ENCODE measurements around the gene NOTCH3. TPM values are rescaled to one million over a fixed set of nuclear protein-coding genes. Genes with fewer than 3 reads are reported as not detected.

Gene NOTCH3
- total and polyA plus RNA-seq, 3 donors from 2014 or later, result 11.4 to 16.8 (median 16.1) TPM

DNA sequence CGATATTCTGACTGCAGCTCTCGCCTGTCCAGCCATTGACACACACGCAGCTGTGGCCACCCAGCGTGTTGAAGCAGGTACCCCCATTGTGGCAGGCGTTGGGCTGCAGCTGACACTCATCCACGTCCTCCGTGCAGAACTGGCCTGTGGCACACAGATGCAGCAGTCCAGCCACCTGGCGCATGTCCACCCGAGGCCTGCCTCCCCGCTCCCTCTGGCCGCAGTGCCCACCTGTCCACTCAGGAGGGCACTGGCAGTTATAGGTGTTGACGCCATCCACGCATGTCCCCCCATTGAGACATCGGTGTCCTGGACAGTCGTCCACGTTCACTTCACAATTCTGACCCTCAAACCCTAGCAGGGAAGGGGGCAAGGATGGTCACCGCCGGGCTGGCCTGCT is 9.3 kb downstream of the NOTCH3 start:
- no peak for DNase-seq
- Histone ChIP-seq H3K9me3 (no peaks in the 10 kb centered on the region), H3K36me3 (ENCODE audit: low read depth, missing control alignments) (no peaks in the 10 kb centered on the region), H3K4me3 (no peak overlapping the region), H3K27me3 (no peaks in the 10 kb centered on the region), H3K27ac (no peak overlapping the region), H3K4me1 (peaks cover 7% of the 10 kb centered on the region)
- 93 to 94% methylated on average over 13 to 18 of the region's 18 CpGs for WGBS, 2 donors
- TF ChIP-seq POLR2A (IDR thresholded peaks at IDR 0.05) (no peak), CTCF (IDR thresholded peaks at IDR 0.05) (no peak)
- intact Hi-C loops (cut with DNase I; ENCODE audit: low total_unique reads), result no loop called here

GRCh38 chr19:15188851-15189250 is 11.9 kb downstream of the NOTCH3 start:
- Histone ChIP-seq H3K9me3 (no peaks in the 10 kb centered on the region), H3K4me3 (no peak overlapping the region), H3K36me3 (ENCODE audit: low read depth, missing control alignments) (no peaks in the 10 kb centered on the region), H3K27ac (no peak overlapping the region), H3K27me3 (no peaks in the 10 kb centered on the region), H3K4me1 (no peaks in the 10 kb centered on the region)
- TF ChIP-seq CTCF (IDR thresholded peaks at IDR 0.05) (no peak), POLR2A (IDR thresholded peaks at IDR 0.05) (no peak)
- DNase-seq, result no peak
- 75 to 78% methylated on average over 6 to 24 of the region's 24 CpGs for WGBS, 2 donors
- intact Hi-C loops (cut with DNase I; ENCODE audit: low total_unique reads), result no loop called here

DNA sequence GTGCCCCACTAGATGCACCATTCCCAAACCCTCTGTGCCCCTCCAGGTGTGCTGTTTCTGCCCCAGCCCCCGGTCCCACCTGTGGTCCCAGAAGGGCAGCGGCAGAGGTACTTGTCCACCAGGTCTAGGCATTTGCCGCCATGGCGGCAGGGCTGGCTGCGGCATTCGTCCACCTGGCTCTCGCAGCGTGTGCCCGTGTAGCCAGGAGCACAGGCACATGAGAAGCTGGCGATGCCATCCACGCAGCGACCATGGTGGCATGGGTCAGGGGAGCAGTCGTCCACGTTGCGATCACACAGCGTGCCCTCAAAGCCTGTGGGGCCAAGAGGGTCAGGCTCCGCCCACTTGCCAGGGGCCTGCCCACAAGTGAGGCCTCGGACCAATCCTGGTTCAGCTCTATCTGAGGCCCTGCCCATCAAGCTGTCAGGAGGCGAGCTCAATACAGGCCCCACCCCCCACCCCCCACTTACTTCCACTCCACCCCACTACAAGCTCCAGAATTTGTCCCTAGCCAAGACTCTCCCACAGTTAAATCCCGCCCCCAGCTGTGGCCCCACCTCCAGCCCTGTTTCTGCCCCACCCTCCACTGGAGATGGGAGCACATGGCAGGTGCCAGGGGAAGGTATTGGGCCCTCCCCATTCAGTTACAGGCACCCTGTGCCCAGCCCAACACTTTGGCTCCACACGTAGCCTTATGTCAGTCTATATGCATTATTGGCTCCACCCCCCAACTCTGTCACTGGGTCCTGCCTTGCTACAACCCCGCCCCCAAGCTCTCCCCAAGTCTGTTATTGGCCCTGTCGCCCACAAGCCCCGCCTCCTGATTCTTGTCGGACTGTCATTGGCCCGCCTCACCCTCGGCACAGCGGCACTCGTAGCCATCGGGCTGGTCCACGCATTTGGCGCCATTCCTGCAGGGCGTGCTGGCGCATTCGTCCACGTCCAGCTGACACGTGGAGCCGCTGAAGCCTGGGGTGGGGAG is 13.5 kb downstream of the NOTCH3 start:
- Histone ChIP-seq H3K4me1 (no peaks in the 10 kb centered on the region), H3K36me3 (ENCODE audit: low read depth, missing control alignments) (no peaks in the 10 kb centered on the region), H3K27me3 (no peaks in the 10 kb centered on the region), H3K9me3 (no peaks in the 10 kb centered on the region), H3K4me3 (no peak overlapping the region), H3K27ac (no peak overlapping the region)
- TF ChIP-seq POLR2A (IDR thresholded peaks at IDR 0.05), result no peak
- no peak for TF ChIP-seq CTCF (IDR thresholded peaks at IDR 0.05)
- intact Hi-C loops (cut with DNase I; ENCODE audit: low total_unique reads), result no loop called here
- DNase-seq, result peak; percentile 82
- 67 to 79% methylated on average over 22 to 38 of the region's 38 CpGs for WGBS, 2 donors

- H3K4me1 ChIP-seq, result no peaks in the 10 kb centered on the region
- 88 to 92% methylated on average over 2 to 12 of the region's 12 CpGs for WGBS, 2 donors
- DNase-seq, result no peak
- intact Hi-C loops (cut with DNase I; ENCODE audit: low total_unique reads), result no loop called here
- H3K36me3 ChIP-seq (ENCODE audit: low read depth, missing control alignments), result no peaks in the 10 kb centered on the region
- H3K27ac ChIP-seq, result no peak overlapping the region
- H3K4me3 ChIP-seq, result no peak overlapping the region
- H3K27me3 ChIP-seq, result no peaks in the 10 kb centered on the region
- TF ChIP-seq CTCF (IDR thresholded peaks at IDR 0.05) (no peak), POLR2A (IDR thresholded peaks at IDR 0.05) (no peak)
- H3K9me3 ChIP-seq, result no peaks in the 10 kb centered on the region
These were observed 15.6 kb downstream of the NOTCH3 start for GRCh38 chr19:15185188-15185587.
